ENCODE results near the gene MPPED2. TPM values are rescaled to one million over a fixed set of nuclear protein-coding genes. Genes with fewer than 3 reads are reported as not detected.

The MPPED2 gene
- total RNA-seq, 1 donor from 2014 or later = 4.9 TPM

DNA sequence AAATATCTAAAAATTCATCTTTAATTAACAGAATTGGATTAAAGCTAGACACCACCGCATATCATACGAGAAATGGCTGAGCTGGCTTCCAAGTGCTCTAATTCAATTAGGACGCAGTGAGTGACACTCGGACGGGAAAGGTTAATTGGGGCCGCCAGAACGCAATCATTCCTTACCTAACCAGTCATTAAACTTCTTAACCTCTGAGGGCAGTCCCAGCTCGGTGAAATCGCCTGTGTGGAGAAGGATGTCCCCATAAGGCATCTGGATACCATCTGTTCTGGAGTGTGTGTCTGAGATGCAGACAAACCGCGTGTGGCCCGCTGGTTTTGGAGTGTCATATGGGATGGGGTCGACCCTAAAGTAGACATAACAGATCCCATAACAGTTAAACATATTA, 50.3 kb downstream of the MPPED2 start:
- no peak for DNase-seq (ENCODE audit: low spot score)

- no peak for DNase-seq (ENCODE audit: low spot score)
Observed at GRCh38 chr11:30533445-30533947, 52.7 kb downstream of the MPPED2 start.

GRCh38 chr11:30527566-30527965, 58.6 kb downstream of the MPPED2 start:
- no peak for DNase-seq (ENCODE audit: low spot score)

- DNase-seq (ENCODE audit: low spot score) = no peak
Observed at GRCh38 chr11:30526558-30526957, 59.6 kb downstream of the MPPED2 start.

- DNase-seq (ENCODE audit: low spot score) = no peak
Observed at GRCh38 chr11:30522536-30523243, 63.5 kb downstream of the MPPED2 start.

- DNase-seq (ENCODE audit: low spot score) = no peak
Observed at GRCh38 chr11:30521297-30522071, 64.7 kb downstream of the MPPED2 start.

DNA sequence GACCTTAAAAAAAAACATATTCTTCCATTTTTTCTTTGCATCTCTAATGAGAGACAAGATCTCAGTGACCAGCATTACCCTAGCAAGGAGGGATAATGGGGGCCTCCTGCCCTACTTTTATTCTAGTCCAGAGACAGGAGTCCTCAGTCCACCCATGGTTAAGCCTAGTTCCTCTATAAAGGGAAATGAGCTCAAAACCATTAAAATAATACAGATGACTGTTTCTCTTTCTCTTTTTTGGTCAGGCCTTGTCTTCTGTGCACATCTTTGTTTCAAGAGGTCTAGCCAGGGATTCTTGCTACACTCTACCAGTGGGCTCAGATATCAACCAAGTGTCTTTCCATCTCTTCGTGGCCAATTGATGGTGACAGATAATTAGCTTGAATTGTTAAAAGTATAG, 73.1 kb downstream of the MPPED2 start:
- no peak for DNase-seq (ENCODE audit: low spot score)

- DNase-seq (ENCODE audit: low spot score) = no peak
Observed at GRCh38 chr11:30511408-30511807, 74.7 kb downstream of the MPPED2 start.

DNA sequence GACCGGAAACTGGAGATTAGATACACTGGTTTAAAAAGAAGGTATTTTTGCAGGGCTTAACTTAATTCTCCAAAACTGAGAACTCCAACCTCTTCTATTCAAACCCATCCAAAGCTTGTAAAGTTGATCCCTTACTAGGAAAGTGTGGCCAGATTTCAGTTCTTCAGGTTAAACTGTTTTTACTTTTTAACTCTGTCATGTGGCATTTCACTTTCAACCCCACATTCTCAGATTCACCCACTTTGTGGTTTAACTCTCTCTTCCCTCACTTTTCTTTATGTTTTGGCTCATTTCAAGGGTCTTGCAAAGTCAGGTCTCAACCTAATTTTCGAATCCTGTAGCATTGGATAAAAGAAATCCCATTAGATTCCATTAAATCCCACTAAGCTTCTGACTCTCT, 75.4 kb downstream of the MPPED2 start:
- no peak for DNase-seq (ENCODE audit: low spot score)

GRCh38 chr11:30509364-30509763, 76.8 kb downstream of the MPPED2 start:
- no peak for DNase-seq (ENCODE audit: low spot score)

DNA sequence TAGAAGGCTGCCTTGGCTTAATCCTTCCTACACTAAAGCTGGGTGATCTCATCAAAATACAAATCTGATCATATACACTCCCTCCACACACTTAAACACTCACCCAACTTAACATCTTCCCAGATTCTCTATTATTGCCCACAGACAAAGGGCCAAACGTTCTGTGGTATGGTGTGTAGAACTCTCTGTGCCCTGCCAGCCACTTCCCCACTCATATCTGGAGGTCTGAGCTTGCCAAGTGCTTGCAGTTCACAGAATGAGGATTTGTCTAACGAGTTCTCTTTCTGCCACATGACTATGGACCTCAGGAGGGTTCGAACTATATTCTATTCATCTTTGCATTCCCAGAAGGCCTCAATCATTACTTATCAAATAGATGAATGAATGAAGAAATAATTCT, 77.6 kb downstream of the MPPED2 start:
- no peak for DNase-seq (ENCODE audit: low spot score)

- DNase-seq (ENCODE audit: low spot score) = no peak
Observed at GRCh38 chr11:30505603-30506002, 80.5 kb downstream of the MPPED2 start.

DNA sequence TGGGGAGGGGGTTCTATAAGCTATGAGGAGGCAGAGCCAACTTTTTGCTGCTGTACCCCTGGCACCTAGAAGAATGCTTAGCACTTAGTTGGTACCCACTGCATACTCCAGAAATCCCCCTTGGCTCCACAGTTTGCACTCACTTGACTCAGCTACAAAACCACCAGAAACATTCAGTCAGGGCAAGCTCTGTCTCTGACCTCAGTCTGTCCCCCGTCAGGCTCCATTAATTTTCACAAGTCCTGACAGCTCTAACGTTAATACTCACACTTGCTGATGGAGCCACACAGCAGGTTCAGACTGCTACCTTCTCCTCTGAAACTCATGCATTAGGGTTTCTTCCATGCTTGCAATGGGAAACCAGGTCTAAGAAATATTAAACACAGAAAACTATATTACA, 81.7 kb downstream of the MPPED2 start:
- no peak for DNase-seq (ENCODE audit: low spot score)

DNA sequence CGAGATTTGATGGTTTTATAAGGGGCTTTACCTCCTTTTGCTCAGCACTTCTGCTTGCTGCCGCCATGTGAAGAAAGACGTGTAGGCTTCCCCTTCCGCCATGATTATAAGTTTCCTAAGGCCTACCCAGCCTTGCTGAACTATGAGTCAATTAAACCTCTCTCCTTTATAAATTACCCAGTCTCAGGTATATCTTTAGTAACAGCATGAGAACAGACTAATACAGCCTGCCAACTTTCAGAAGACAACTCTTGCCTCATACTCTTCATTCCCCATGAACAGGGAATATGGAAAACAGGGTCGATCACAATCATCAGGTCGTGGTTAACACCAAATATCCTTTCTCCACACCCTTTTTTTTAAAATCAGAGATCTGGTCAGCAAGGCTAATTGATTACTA, 83.0 kb downstream of the MPPED2 start:
- no peak for DNase-seq (ENCODE audit: low spot score)

DNA sequence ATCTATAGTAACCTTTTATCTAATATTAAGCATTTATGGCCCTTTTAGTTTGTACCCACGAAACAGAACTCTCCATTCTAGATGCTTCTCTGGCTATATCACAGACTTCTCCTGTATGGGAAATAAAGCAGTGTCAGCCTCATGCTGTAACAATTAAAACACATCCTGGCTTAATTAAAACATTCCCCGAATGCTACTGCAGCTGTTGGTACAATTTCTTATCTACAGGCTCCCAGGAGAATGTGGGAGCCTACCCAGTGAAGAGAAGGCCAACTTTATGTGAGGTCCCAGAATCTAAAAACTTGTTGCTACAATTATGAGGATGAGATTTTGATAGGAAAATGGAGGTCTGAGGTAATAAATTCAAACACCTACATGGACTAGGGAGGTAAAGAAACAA, 83.8 kb downstream of the MPPED2 start:
- no peak for DNase-seq (ENCODE audit: low spot score)

- no peak for DNase-seq (ENCODE audit: low spot score)
Observed at GRCh38 chr11:30501744-30502143, 84.4 kb downstream of the MPPED2 start.

GRCh38 chr11:30499940-30500339, 86.2 kb downstream of the MPPED2 start:
- DNase-seq (ENCODE audit: low spot score) = no peak

DNA sequence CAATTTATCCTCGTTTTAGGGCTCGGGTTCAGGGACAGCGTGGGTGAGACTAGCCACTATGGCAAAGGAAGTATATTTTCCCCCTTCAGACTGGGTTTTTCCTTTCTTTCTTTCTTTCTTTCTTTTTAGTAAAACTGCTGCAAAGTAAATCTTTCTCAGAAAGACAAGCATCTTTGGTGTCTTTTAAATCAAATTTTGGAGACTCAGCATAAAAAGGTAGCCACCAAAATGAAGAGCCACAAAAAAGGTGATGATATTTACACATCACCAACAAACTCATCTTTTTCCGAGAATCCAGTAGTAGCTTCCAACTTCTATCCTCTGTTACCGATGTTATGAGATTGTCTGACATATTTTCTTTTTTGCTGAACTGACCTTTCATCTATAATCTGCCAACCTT, 88.6 kb downstream of the MPPED2 start:
- no peak for DNase-seq (ENCODE audit: low spot score)

DNA sequence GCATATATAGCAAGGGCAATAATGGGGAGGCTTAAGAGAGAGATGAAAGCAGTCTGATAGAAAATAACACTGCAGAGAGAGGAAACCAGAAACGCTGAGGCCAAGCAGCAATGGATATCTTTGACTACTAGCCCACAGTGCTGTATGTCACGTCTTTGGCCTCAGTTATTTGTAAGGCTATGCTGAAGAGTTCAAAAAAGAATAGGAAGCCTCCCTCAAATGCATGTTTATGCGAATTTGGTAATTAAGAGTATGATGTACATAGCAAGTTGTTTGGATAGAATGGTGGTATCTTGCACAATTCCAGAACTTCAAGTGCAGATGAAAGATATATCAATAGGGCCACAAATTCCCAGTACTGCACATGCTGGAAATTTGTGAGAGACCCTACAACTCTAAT, 89.2 kb downstream of the MPPED2 start:
- no peak for DNase-seq (ENCODE audit: low spot score)

GRCh38 chr11:30495437-30495836, 90.7 kb downstream of the MPPED2 start:
- no peak for DNase-seq (ENCODE audit: low spot score)

DNA sequence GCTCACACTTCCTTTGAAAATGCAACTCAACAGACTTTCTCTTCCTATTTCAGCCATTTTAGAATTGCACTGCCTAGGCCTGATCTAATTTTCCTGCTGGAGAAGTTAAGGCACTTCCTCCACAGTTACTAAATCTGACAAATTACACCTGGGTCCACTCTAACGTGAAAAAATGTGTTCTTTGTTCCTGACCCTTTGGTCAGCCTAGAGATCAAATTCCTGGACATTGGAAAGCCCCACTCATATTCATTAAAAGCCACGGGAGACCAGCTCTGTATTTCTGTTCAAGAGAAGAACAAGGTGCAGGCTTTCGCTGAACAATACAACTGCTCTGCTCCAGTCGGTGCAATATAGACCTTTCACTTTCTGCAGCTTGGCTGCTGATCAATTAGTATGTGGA, 96.6 kb downstream of the MPPED2 start:
- no peak for DNase-seq (ENCODE audit: low spot score)

DNA sequence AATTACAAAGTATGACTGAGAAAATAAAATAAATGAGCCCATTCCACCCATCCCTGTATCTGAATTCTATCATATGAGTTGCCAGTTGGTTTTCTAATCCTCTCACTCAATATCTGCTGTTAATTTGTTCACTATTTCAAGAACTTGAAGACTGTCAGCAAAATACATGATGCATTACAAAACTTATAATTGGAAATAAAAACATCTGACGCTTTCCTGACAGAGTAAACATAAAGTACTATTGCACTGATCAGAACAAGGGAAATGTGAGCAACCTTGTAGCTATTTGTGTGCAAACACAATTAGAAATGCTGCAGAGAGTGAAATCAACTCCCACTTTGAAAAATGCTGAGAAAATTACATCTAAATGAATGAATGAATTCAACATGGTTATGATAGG, 97.1 kb downstream of the MPPED2 start:
- DNase-seq (ENCODE audit: low spot score) = no peak
